Heart left ventricle (tissue), 16 donors: Measurements from ENCODE around the gene SYMPK. TPM values are rescaled to one million over a fixed set of nuclear protein-coding genes. Genes with fewer than 3 reads are reported as not detected.

Experiments
- ATAC-seq, 4 donors: fragments of 200-7000 bp; cut with Tn5 transposase; one replicate each; pipeline ENCODE4 v1.9.1; 2020 to 2022; ENCODE audit warnings: moderate library complexity in 4 of 4, mild to moderate bottlenecking in 3 of 4, moderate number of reproducible peaks in 1 of 4
- DNase-seq, 5 donors: peaks; one replicate each; pipeline ENCODE4 v3.0.0-alpha.2; 2020
- H3K27ac ChIP-seq, 12 donors: fragments of 200-600 bp; sonication (generic) in 4 of 12; one replicate each; pipeline versions ENCODE4 v1.5.0 to v1.8.0; 2016 to 2022; ENCODE audit warnings: mild to moderate bottlenecking in 2 of 12
- H3K27me3 ChIP-seq, 9 donors: fragments of 200-600 bp; sonication (generic) in 2 of 9; one replicate each; pipeline versions ENCODE4 v1.5.1 to v1.8.0; 2016 to 2022; ENCODE audit warnings: mild to moderate bottlenecking in 3 of 9
- H3K36me3 ChIP-seq, 9 donors: fragments of 200-600 bp; sonication (generic) in 2 of 9; one replicate each; pipeline versions ENCODE4 v1.5.0 to v1.8.0; 2018 to 2022; ENCODE audit warnings: mild to moderate bottlenecking in 2 of 9
- H3K4me1 ChIP-seq, 12 donors: fragments of 200-600 bp; sonication (generic) in 4 of 12; one replicate each; pipeline versions ENCODE4 v1.5.0 to v1.8.0; 2016 to 2022; ENCODE audit warnings: mild to moderate bottlenecking in 3 of 12
- H3K4me3 ChIP-seq, 12 donors: fragments of 200-600 bp; sonication (generic) in 4 of 12; one replicate each; pipeline versions ENCODE4 v1.5.0 to v1.8.0; 2017 to 2022; ENCODE audit warnings: mild to moderate bottlenecking in 9 of 12, moderate library complexity in 4 of 12
- H3K9me3 ChIP-seq, 12 donors: fragments of 200-600 bp; sonication (generic) in 4 of 12; one replicate each; pipeline versions ENCODE4 v1.5.0 to v1.8.0; 2016 to 2022; ENCODE audit warnings: mild to moderate bottlenecking in 1 of 12
- POLR2A ChIP-seq, 2 donors: fragments of 450-650 bp; IDR thresholded peaks; one replicate each; pipeline ENCODE4 v1.6.1; 2017; ENCODE audit warnings: antibody characterized with exemption in 2 of 2, mild to moderate bottlenecking in 2 of 2, moderate library complexity in 2 of 2
- WGBS, 4 donors: extraction: QIAGEN DNeasy Blood & Tissue Kit in 2 of 4; methylation state at CpG; one replicate each; pipeline versions ENCODE4 v1.1.5 to v1.1.7; 2013 to 2018; 5-methylcytosine and 5-hydroxymethylcytosine counted together
- intact Hi-C, 10 donors: fragments of 100-400 bp; cut with DNase I; formaldehyde crosslinking; loops; one replicate each; pipeline versions ENCODE4 v1.11.1 to v1.14.2; 2022
- polyA plus RNA-seq, 2 donors: library from polyadenylated mRNA; stranded (reverse); fragments of 200-250 nt; gene quantifications; one replicate each; pipeline ENCODE4 v1.2.3, GENCODE V29; 2013
- total RNA-seq, 9 donors: library from RNA; depleted of rRNA in 2 of 9; stranded (reverse); fragments of >200 nt in 2 of 9; fragmentation: NEBNext Ultra II Directional in 3 of 9; extraction: Animal tissue kit (Norgen Biotek cat#: 25700) in 3 of 9; gene quantifications; one replicate each; pipeline versions ENCODE4 v1.1.0 to v1.2.4, GENCODE V29; 2016 to 2023
- TF ChIP-seq, protein P1 (sequence below), 12 donors: fragments of 200-600 bp; sonication (generic) in 4 of 12; IDR thresholded peaks; one replicate each; pipeline versions ENCODE4 v1.5.0 to v1.8.0; 2018 to 2022; ENCODE audit warnings: antibody characterized with exemption in 12 of 12, mild to moderate bottlenecking in 5 of 12
- donor health status: ischemic (EF 13 %, LVEDD 7.1; RV severe dilation, severe dysfunction).
- donor health status: healthy with polysubstance abuse.
- donor health status: DM: no; HTN: yes; CAD: no.
- donor health status: DM: no; HTN: no; CAD: no.
- donor health status: ischemic (EF 25% LVEDD 6.9; RV normal size, moderate dysfunction).
- donor health status: ischemic (EF 25% LVEDD 5.7; RV mildly dilated, moderate dysfunction).
- donor health status: healthy.
- donor health status: DM: yes; HTN: yes; CAD: no.
- donor health status: ischemic (EF 35%, LVEDD 5.7; RV mildly dilated, moderate dysfunction).
- donor health status: nonischemic (EF 11% LVEDD 7.7; RV severe dilation, severe dysfunction).
- donor health status: DM: yes; HTN: yes; CAD: no.
- donor health status: PGD.
- donor health status: ischemic (EF 29% LVEDD 5.4; RV normal size, mild dysfunction).
- donor health status: nonischemic (EF 23%, LVEDD 6.1; RV moderate dilation, normal function).

The SYMPK gene
- total and polyA plus RNA-seq, 11 donors = 21.9 to 47.7 (median 34.3) TPM

DNA sequence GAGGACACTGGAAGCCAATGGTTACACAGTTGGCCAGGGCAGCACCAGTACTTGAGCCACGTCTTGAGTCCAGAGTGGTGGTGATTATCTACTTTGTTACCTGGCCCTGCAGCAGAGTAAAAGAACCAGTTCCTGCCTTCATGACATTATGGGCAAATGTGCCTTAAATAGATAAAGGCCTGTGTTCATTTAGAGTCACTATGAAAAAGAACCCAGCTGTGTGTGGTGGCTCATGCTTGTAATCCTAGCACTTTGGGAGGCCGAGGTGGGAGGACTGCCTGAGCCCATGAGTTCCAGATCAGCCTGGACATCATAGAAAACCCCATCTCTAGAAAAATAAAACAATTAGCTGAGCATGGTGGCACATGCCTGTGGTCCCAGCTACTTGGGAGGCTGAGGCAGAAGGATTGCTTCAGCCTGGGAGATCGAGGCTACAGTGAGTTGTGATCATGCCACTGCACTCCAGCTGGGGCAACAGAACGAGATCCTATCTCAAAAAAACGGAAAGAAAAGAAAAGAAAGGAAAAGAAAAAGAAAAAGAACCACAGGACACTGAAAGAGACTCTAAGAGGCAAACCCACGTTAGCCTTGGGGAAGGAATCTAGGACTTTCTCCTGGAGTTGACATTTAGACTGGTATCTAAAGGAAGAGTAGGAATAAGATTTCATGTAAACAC is 26.4 kb upstream of the SYMPK start:
- peaks cover 9 to 25% (median 16%) of the 10 kb centered on the region in 12 donors for H3K4me1 ChIP-seq
- no peak overlapping the region for H3K4me3 ChIP-seq
- H3K36me3 ChIP-seq = peaks cover 0 to 14% (median 7%) of the 10 kb centered on the region in 9 donors
- no peak overlapping the region for H3K27ac ChIP-seq
- TF ChIP-seq POLR2A (IDR thresholded peaks at IDR 0.05) = no peak
- TF ChIP-seq, protein P1, sequence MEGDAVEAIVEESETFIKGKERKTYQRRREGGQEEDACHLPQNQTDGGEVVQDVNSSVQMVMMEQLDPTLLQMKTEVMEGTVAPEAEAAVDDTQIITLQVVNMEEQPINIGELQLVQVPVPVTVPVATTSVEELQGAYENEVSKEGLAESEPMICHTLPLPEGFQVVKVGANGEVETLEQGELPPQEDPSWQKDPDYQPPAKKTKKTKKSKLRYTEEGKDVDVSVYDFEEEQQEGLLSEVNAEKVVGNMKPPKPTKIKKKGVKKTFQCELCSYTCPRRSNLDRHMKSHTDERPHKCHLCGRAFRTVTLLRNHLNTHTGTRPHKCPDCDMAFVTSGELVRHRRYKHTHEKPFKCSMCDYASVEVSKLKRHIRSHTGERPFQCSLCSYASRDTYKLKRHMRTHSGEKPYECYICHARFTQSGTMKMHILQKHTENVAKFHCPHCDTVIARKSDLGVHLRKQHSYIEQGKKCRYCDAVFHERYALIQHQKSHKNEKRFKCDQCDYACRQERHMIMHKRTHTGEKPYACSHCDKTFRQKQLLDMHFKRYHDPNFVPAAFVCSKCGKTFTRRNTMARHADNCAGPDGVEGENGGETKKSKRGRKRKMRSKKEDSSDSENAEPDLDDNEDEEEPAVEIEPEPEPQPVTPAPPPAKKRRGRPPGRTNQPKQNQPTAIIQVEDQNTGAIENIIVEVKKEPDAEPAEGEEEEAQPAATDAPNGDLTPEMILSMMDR (IDR thresholded peaks at IDR 0.05) = no peak
- DNase-seq = no peak
- intact Hi-C loops = no loop called here
- no peaks in the 10 kb centered on the region for H3K9me3 ChIP-seq
- 69 to 78% (median 76%) methylated on average over 6 of the region's 6 CpGs for WGBS, 4 donors
- ATAC-seq = no peak
- no peaks in the 10 kb centered on the region for H3K27me3 ChIP-seq

DNA sequence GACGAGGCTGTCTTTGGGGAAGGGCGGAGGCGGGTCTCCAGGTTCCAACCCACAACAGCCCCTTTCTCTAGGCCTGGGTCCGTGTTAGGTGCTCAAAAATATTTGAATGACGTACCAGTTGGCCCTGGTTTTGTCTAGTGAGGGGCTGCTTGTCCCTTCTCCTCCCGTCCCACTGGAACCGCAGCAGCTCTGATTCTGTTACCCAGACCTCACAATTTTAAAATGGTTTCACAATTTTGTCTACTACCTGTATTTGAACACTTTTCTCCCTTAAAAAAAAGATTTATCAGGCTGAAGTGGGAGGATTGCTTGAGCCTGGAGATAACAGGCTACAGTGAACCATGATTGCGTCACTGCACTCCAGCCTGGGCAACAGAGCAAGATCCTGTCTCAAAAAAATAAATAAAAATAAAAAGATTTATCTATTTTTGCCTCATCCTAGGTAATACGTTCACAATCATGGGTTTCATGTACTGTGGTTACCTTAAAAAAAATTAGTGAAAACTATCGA is 24.3 kb upstream of the SYMPK start:
- Histone ChIP-seq H3K9me3 (no peaks in the 10 kb centered on the region), H3K27me3 (no peaks in the 10 kb centered on the region), H3K36me3 (peaks cover 0 to 19% (median 10%) of the 10 kb centered on the region in 9 donors), H3K4me1 (peaks cover 11 to 46% (median 33%) of the 10 kb centered on the region in 12 donors), H3K4me3 (peak overlapping the region; percentile 52 to 93 (median 80)), H3K27ac (peak overlapping the region; percentile 75 to 95 (median 92))
- intact Hi-C loops = loop anchor here in 2 of 10 donors (2.0 kb wide), 1 partner anchor 16 kb away; the partner anchor contains the start of gene MYPOP (in 2 of the 2)
- ATAC-seq = no peak
- WGBS, 4 donors = 43 to 55% (median 49%) methylated on average over 10 of the region's 10 CpGs
- no peak for TF ChIP-seq POLR2A (IDR thresholded peaks at IDR 0.05)
- TF ChIP-seq, protein P1 (IDR thresholded peaks at IDR 0.05) = no peak
- no peak for DNase-seq

GRCh38 chr19:45886427-45887199 is 23.7 kb upstream of the SYMPK start:
- TF ChIP-seq POLR2A (IDR thresholded peaks at IDR 0.05) = peak; percentile 10 to 73
- TF ChIP-seq, protein P1 (IDR thresholded peaks at IDR 0.05) = no peak
- WGBS, 4 donors = 0 to 1% (median 1%) methylated on average over 24 to 32 of the region's 32 CpGs
- H3K4me3 ChIP-seq = peak overlapping the region; percentile 52 to 93 (median 80)
- no peaks in the 10 kb centered on the region for H3K27me3 ChIP-seq
- ATAC-seq = peak; percentile 89 to 97 (median 94)
- peaks cover 0 to 19% (median 10%) of the 10 kb centered on the region in 9 donors for H3K36me3 ChIP-seq
- H3K9me3 ChIP-seq = no peaks in the 10 kb centered on the region
- intact Hi-C loops = loop anchor here in 3 of 10 donors (1.0 to 2.0 kb wide), 2 partner anchors 16 to 23 kb away; partner anchors contain the start of genes SYMPK (in 3 of the 3) and MYPOP (in 2 of the 3)
- peak overlapping the region; percentile 75 to 95 (median 92) for H3K27ac ChIP-seq
- H3K4me1 ChIP-seq = peaks cover 11 to 50% (median 33%) of the 10 kb centered on the region in 12 donors
- peak; percentile 92 to 94 (median 94) for DNase-seq
